GM12878 (cell line): Measurements from ENCODE around the gene LENG9. TPM values are rescaled to one million over a fixed set of nuclear protein-coding genes. Genes with fewer than 3 reads are reported as not detected.

Experiments used
- ATAC-seq: fragments of 200-7000 bp; cut with Tn5 transposase; 3 replicates; pipeline ENCODE4 v1.9.1; 2020; ENCODE audit warnings: mild to moderate bottlenecking, moderate library complexity
- BruUV-seq: library from RNA; stranded (reverse); fragments of 400-500 nt; replicated peaks from 2 replicates; lab custom pipeline; 2021; lab: Mats Ljungman, UMichigan
- CTCF ChIA-PET: fragments of 300-600 bp; sonication (Branson Sonifier 250); formaldehyde crosslinking; extraction: SDS; loops from one replicate; lab custom pipeline; 2021; ENCODE audit warnings: inconsistent platforms; lab: Yijun Ruan, JAX
- POLR2A ChIA-PET: fragments of 350-600 bp; formaldehyde crosslinking; extraction: SDS; loops from one replicate; lab custom pipeline; 2021; ENCODE audit warnings: inconsistent platforms; lab: Charles Lee
- RAD21 ChIA-PET: fragments of 300-600 bp; sonication (Branson Sonifier 250); formaldehyde crosslinking; loops from one replicate; lab custom pipeline; 2023; ENCODE audit warnings: antibody characterized with exemption; ENCODE audit not compliant: unreplicated experiment; lab: Charles Lee
- SMC1A ChIA-PET: fragments of 300-600 bp; sonication (Branson Sonifier 250); formaldehyde crosslinking; loops from one replicate; lab custom pipeline; 2023; ENCODE audit not compliant: unreplicated experiment, uncharacterized antibody; lab: Charles Lee
- DNase-seq: peaks from one replicate; pipeline ENCODE4 v3.0.0-alpha.2; 2011; ENCODE audit warnings: low read depth, low spot score
- FAIRE-seq: peaks from 3 replicates; lab custom pipeline; 2011; peaks lifted over from hg19 to GRCh38; lab: Jason Lieb, UNC
- H2AFZ ChIP-seq: 2 replicates; pipeline ENCODE4 v1.6.0; 2011; ENCODE audit warnings: low read depth, low read length, control low read depth; ENCODE audit not compliant: control insufficient read depth
- H3K27ac ChIP-seq: 2 replicates; pipeline ENCODE4 v1.5.1; 2011; ENCODE audit warnings: control low read depth; ENCODE audit not compliant: control insufficient read depth, insufficient read depth
- H3K27me3 ChIP-seq, 2 experiments: replicated peaks in 1 of 2; 2 replicates each; pipeline versions ENCODE4 v1.6.0 to v1.6.1; 2011; ENCODE audit warnings: low read length in 1 of 2; ENCODE audit not compliant: control insufficient read depth in 2 of 2, insufficient read depth in 2 of 2
- H3K36me3 ChIP-seq, 2 experiments: 2 replicates each; pipeline ENCODE4 v1.5.1; 2011; ENCODE audit warnings: low read length in 1 of 2; ENCODE audit not compliant: control insufficient read depth in 2 of 2, insufficient read depth in 2 of 2
- H3K4me1 ChIP-seq: 2 replicates; pipeline ENCODE4 v1.6.1; 2011; ENCODE audit warnings: mild to moderate bottlenecking, low read length, moderate library complexity, mixed read lengths; ENCODE audit not compliant: control insufficient read depth, insufficient read depth
- H3K4me2 ChIP-seq: 2 replicates; pipeline ENCODE4 v1.6.0; 2011; ENCODE audit warnings: control low read depth; ENCODE audit not compliant: control insufficient read depth, insufficient read depth
- H3K4me3 ChIP-seq: fragments of 200-600 bp; sonication (generic); 2 replicates; pipeline ENCODE4 v1.5.1; 2016
- H3K79me2 ChIP-seq: 2 replicates; pipeline ENCODE4 v1.6.0; 2011; ENCODE audit warnings: low read length; ENCODE audit not compliant: control insufficient read depth, insufficient read depth
- H3K9ac ChIP-seq: 2 replicates; pipeline ENCODE4 v1.8.0; 2011; ENCODE audit warnings: low read length, control low read depth, mixed read lengths; ENCODE audit not compliant: control insufficient read depth, insufficient read depth
- H3K9me3 ChIP-seq: replicated peaks from 3 replicates; pipeline ENCODE4 v1.5.1; 2011; ENCODE audit warnings: mild to moderate bottlenecking, low read length; ENCODE audit not compliant: control insufficient read depth, insufficient read depth
- H4K20me1 ChIP-seq: 2 replicates; pipeline ENCODE4 v1.6.0; 2011; ENCODE audit not compliant: control insufficient read depth, insufficient read depth
- CBX3 ChIP-seq: fragments of 200-600 bp; sonication (generic); IDR thresholded peaks from 2 replicates; pipeline ENCODE4 v1.6.1; 2016; ENCODE audit warnings: low read depth, borderline replicate concordance
- CEBPB ChIP-seq, 2 experiments: fragments of 150-350 bp in 1 of 2; IDR thresholded peaks; 2 replicates each; pipeline ENCODE4 v1.6.1; 2012 to 2014; ENCODE audit warnings: low read depth in 2 of 2, low read length in 2 of 2, borderline replicate concordance in 1 of 2, inconsistent platforms in 1 of 2
- EZH2 ChIP-seq: IDR thresholded peaks from 2 replicates; pipeline ENCODE4 v1.6.1; 2012; ENCODE audit warnings: low read depth, mild to moderate bottlenecking, control low read depth, inconsistent platforms, low read length, borderline replicate concordance; ENCODE audit not compliant: control insufficient read depth
- FOXK2 ChIP-seq: fragments of 450-650 bp; IDR thresholded peaks from 2 replicates; pipeline ENCODE4 v1.6.1; 2017; ENCODE audit warnings: mild to moderate bottlenecking, moderate library complexity
- GABPA ChIP-seq: IDR thresholded peaks from 2 replicates; pipeline ENCODE4 v1.6.1; 2014; ENCODE audit warnings: antibody characterized with exemption, low read depth, mild to moderate bottlenecking, inconsistent platforms
- HDAC2 ChIP-seq: fragments of 200-600 bp; sonication (generic); IDR thresholded peaks from 2 replicates; pipeline ENCODE4 v1.6.1; 2017
- NR2C1 ChIP-seq: fragments of 450-650 bp; IDR thresholded peaks from 2 replicates; pipeline ENCODE4 v1.6.1; 2017; ENCODE audit warnings: antibody characterized with exemption, mild to moderate bottlenecking, moderate library complexity
- PML ChIP-seq: IDR thresholded peaks from 2 replicates; pipeline ENCODE4 v1.6.1; 2012; ENCODE audit warnings: low read length, inconsistent platforms
- SMC3 ChIP-seq: IDR thresholded peaks from 2 replicates; pipeline ENCODE4 v1.6.1; 2011; ENCODE audit warnings: low read length, improper control_type of control experiment, borderline replicate concordance
- SREBF1 ChIP-seq: IDR thresholded peaks from 2 replicates; pipeline ENCODE4 v1.6.1; 2012; ENCODE audit warnings: mild to moderate bottlenecking, low read length
- STAT1 ChIP-seq: fragments of 450-650 bp; conservative IDR thresholded peaks from 2 replicates; pipeline ENCODE4 v1.6.1; 2014; ENCODE audit warnings: antibody characterized with exemption, mild to moderate bottlenecking
- WRNIP1 ChIP-seq: IDR thresholded peaks from 2 replicates; pipeline ENCODE4 v1.6.1; 2011; ENCODE audit warnings: low read depth, low read length, improper control_type of control experiment, borderline replicate concordance
- ZNF217 ChIP-seq: fragments of 450-650 bp; IDR thresholded peaks from 2 replicates; pipeline ENCODE4 v1.6.1; 2017; ENCODE audit warnings: antibody characterized with exemption, mild to moderate bottlenecking
- WGBS: methylation state at CpG from one replicate; pipeline ENCODE4 v1.1.6; 2016; ENCODE audit warnings: low lambda C conversion rate; ENCODE audit not compliant: insufficient replicate concordance, insufficient coverage; ENCODE audit errors: missing lambda C conversion rate; 5-methylcytosine and 5-hydroxymethylcytosine counted together
- in situ Hi-C: fragments of 300-500 bp; cut with MboI; formaldehyde crosslinking; loops from 9 replicates; pipeline ENCODE4 v1.14.3; 2018; ENCODE audit warnings: mixed read lengths
- intact Hi-C: fragments of 100-400 bp; cut with micrococcal nuclease; formaldehyde crosslinking; loops from one replicate; pipeline ENCODE4 v1.14.2; 2022; ENCODE audit not compliant: unreplicated experiment
- polyA plus RNA-seq, 11 experiments: library from polyadenylated mRNA; depleted of rRNA in 4 of 11; unstranded in 6 of 11; stranded (reverse) in 5 of 11; fragments of >200 nt; fragmentation: Nextera tagmentation in 4 of 11; fragmentation: Illumina TruSeq in 1 of 11; extraction: Ambion mirVana in 4 of 11; extraction: Trizol in 1 of 11; gene quantifications; 1 replicate in 1 of 11; 2 replicates in 10 of 11; pipeline versions ENCODE4 v1.2.1 to v1.2.3, GENCODE V29; 2011 to 2016; ENCODE audit warnings: inconsistent platforms in 2 of 11, missing spikeins in 2 of 11, low read depth in 1 of 11
- total RNA-seq, 4 experiments: library from RNA; depleted of rRNA in 3 of 4; stranded (reverse); fragments of >200 nt in 3 of 4; fragmentation: Illumina TruSeq in 1 of 4; extraction: Trizol in 1 of 4; gene quantifications; 2 replicates each; pipeline versions ENCODE4 v1.2.1 to v1.2.3, GENCODE V29; 2013 to 2021
- TF ChIP-seq, protein P1 (sequence below): IDR thresholded peaks from 2 replicates; pipeline ENCODE4 v1.6.1; 2012; ENCODE audit warnings: improper control_type of control experiment, low read depth, low read length; ENCODE audit not compliant: insufficient replicate concordance
- TF ChIP-seq, protein P2 (sequence below): IDR thresholded peaks from 2 replicates; pipeline ENCODE4 v1.6.1; 2011; ENCODE audit warnings: mild to moderate bottlenecking, low read depth, low read length, moderate library complexity; ENCODE audit not compliant: insufficient replicate concordance

LENG9 gene
- total and polyA plus RNA-seq, 10 of the 15 experiments (the other 5 are each of a cell fraction or from before 2014, with no cell fraction given), result 0.09 to 2.9 (median 0.76) TPM; not detected in 1

DNA sequence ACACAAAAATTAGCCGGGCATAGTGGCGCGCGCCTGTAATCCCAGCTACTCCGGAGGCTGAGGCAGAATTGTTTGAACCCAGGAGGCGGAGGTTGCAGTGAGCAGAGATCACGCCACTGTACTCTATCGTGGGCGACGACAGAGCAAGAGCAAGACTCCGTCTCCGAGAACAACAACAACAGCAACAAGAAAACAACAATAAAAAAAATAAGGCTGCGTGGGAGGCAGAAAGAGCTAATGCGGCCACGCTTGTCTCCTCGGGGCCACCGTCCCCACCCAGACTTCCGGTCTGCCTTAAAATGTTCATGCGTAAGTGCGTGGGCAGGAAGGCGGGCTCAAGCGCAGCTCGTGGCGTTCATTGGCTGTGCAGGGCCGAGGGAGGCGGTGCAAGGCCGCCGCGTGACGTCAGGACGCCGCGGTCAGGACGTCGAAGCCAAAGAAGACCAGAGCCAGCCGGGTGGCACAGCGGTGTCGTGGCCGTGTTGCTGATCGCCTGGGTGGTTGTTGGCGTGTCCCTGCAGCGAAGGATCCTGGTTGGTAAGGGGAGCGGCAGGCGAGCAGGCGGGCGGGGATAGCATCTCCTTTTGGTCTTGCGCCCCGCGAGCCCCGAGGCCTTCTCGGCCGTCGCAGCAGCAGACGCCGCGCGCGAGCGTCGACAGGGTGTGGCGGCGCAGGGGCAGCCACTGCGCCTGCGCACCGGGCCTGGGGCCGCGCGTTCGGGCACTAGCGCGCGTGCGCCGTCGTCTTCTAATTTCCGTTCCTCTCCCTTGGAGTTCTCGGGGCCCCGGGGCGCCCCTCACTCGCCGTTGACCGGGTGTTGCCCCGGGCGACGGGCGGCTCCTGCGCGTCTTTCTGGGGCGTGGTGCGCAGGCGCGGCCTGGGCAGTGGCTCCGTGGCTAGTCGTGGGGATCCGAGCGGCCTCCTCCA, 14.5 kb downstream of the LENG9 start, which contains the start of gene LENG8:
Gene LENG8 (plus strand): TSS at position 426 of the 927 bp plus-strand sequence. CDS start 2,146 bp downstream, outside the sequence.
- Histone ChIP-seq H3K79me2 (peaks cover 56% of the 10 kb centered on the region), H3K4me3 (peak within 1 kb of the TSS; percentile 90), H3K4me2 (peak within 1 kb of the TSS; percentile 89), H3K27ac (peak within 1 kb of the TSS; percentile 93), H3K4me1 (no peaks in the 10 kb centered on the region), H3K9ac (peak within 1 kb of the TSS; percentile 92), H3K9me3 (no peaks in the 10 kb centered on the region), H3K36me3 (peaks cover 13 to 16% of the 10 kb centered on the region in 2 experiments), H3K27me3 (no peaks in the 10 kb centered on the region), H4K20me1 (peaks cover 7% of the 10 kb centered on the region), H2AFZ (peak within 1 kb of the TSS; percentile 90)
- under 1% methylated on average over 93 of the region's 96 CpGs for WGBS
- ChIA-PET CTCF (interaction anchor here (0.7 to 1.5 kb wide), 9 partner anchors 10 to 60 kb away, joined by 3 to 9 read pairs (median 4); partner anchors contain the start of gene LENG9), POLR2A (interaction anchor here (0.5 to 1.6 kb wide), 14 partner anchors 10 to 338 kb away, joined by 3 to 16 read pairs (median 4); partner anchors contain the start of genes CNOT3, LENG9 and MBOAT7), RAD21 (interaction anchor here (0.6 to 1.6 kb wide), 4 partner anchors 14 to 80 kb away, joined by 3 to 12 read pairs (median 4); partner anchors contain the start of gene LENG9), SMC1A (interaction anchor here (0.6 to 1.3 kb wide), 5 partner anchors 15 to 226 kb away, joined by 3 to 5 read pairs (median 3); partner anchors contain the start of gene LENG9)
- DNase-seq (peak; percentile 95), ATAC-seq (peak; percentile 92), FAIRE-seq (peak; percentile 98)
- in situ Hi-C loops, result no loop called here
- BruUV-seq, result no TSS peak
- intact Hi-C loops, result loop anchor here (1.0 kb wide), 1 partner anchor 14 kb away; the partner anchor contains the start of gene LENG9
- TF ChIP-seq STAT1, result peak; percentile 59; the same call in 1 of the 2 replicates
- TF ChIP-seq SMC3, result no peak
- 0 out of 2 replicates have a peak, but pooled peaks have one; percentile 24 for TF ChIP-seq NR2C1
- peak; percentile 45; the same call in 1 of the 2 replicates for TF ChIP-seq FOXK2
- no peak for TF ChIP-seq SREBF1
- no peak for TF ChIP-seq WRNIP1
- no peak for TF ChIP-seq ZNF217
- TF ChIP-seq HDAC2, result no peak
- TF ChIP-seq, protein P1, sequence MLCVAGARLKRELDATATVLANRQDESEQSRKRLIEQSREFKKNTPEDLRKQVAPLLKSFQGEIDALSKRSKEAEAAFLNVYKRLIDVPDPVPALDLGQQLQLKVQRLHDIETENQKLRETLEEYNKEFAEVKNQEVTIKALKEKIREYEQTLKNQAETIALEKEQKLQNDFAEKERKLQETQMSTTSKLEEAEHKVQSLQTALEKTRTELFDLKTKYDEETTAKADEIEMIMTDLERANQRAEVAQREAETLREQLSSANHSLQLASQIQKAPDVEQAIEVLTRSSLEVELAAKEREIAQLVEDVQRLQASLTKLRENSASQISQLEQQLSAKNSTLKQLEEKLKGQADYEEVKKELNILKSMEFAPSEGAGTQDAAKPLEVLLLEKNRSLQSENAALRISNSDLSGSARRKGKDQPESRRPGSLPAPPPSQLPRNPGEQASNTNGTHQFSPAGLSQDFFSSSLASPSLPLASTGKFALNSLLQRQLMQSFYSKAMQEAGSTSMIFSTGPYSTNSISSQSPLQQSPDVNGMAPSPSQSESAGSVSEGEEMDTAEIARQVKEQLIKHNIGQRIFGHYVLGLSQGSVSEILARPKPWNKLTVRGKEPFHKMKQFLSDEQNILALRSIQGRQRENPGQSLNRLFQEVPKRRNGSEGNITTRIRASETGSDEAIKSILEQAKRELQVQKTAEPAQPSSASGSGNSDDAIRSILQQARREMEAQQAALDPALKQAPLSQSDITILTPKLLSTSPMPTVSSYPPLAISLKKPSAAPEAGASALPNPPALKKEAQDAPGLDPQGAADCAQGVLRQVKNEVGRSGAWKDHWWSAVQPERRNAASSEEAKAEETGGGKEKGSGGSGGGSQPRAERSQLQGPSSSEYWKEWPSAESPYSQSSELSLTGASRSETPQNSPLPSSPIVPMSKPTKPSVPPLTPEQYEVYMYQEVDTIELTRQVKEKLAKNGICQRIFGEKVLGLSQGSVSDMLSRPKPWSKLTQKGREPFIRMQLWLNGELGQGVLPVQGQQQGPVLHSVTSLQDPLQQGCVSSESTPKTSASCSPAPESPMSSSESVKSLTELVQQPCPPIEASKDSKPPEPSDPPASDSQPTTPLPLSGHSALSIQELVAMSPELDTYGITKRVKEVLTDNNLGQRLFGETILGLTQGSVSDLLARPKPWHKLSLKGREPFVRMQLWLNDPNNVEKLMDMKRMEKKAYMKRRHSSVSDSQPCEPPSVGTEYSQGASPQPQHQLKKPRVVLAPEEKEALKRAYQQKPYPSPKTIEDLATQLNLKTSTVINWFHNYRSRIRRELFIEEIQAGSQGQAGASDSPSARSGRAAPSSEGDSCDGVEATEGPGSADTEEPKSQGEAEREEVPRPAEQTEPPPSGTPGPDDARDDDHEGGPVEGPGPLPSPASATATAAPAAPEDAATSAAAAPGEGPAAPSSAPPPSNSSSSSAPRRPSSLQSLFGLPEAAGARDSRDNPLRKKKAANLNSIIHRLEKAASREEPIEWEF, result no peak
- TF ChIP-seq CBX3, result no peak
- no peak for TF ChIP-seq EZH2
- TF ChIP-seq, protein P2, sequence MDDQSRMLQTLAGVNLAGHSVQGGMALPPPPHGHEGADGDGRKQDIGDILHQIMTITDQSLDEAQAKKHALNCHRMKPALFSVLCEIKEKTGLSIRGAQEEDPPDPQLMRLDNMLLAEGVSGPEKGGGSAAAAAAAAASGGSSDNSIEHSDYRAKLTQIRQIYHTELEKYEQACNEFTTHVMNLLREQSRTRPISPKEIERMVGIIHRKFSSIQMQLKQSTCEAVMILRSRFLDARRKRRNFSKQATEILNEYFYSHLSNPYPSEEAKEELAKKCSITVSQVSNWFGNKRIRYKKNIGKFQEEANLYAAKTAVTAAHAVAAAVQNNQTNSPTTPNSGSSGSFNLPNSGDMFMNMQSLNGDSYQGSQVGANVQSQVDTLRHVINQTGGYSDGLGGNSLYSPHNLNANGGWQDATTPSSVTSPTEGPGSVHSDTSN, result no peak
- TF ChIP-seq PML, result peak; percentile 68
- TF ChIP-seq CEBPB (IDR thresholded peaks at IDR 0.05; ENCODE audit: borderline replicate concordance in 1 of 2, low read depth in 2 of 2, low read length in 2 of 2), result no peak
- peak; percentile 61; the same call in 1 of the 2 replicates for TF ChIP-seq GABPA
